ENCODE results near the gene SBF2. TPM values are rescaled to one million over a fixed set of nuclear protein-coding genes. Genes with fewer than 3 reads are reported as not detected.

Gene SBF2
- polyA plus RNA-seq, 1 experiment: 44.4 TPM

DNA sequence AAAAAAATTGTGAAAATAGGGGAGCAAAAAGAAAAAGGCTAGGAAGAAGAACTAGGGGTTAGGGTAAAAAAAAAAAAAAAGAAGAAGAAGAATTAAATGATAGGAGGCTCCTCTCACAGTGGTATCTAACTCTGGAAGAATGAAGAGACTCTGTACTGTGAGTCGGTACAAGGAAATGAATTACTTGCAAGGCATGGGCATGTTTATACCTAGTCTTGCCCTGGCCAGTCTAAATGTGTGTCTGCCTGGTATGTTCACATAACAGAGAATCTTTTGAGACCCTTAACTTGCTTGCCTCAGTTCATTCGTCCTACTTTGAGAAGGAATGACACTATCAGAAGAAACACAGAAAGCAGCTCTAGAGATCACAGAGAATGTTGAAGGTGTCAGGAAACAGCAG lies 470.6 kb downstream of the SBF2 start:
- TF ChIP-seq, protein P1, sequence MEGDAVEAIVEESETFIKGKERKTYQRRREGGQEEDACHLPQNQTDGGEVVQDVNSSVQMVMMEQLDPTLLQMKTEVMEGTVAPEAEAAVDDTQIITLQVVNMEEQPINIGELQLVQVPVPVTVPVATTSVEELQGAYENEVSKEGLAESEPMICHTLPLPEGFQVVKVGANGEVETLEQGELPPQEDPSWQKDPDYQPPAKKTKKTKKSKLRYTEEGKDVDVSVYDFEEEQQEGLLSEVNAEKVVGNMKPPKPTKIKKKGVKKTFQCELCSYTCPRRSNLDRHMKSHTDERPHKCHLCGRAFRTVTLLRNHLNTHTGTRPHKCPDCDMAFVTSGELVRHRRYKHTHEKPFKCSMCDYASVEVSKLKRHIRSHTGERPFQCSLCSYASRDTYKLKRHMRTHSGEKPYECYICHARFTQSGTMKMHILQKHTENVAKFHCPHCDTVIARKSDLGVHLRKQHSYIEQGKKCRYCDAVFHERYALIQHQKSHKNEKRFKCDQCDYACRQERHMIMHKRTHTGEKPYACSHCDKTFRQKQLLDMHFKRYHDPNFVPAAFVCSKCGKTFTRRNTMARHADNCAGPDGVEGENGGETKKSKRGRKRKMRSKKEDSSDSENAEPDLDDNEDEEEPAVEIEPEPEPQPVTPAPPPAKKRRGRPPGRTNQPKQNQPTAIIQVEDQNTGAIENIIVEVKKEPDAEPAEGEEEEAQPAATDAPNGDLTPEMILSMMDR (IDR thresholded peaks at IDR 0.05; ENCODE audit: low read depth, low read length): no peak
- Histone ChIP-seq H3K27ac (ENCODE audit: low read depth, low read length) (no peak overlapping the region), H3K9me3 (ENCODE audit: control insufficient read depth, insufficient read depth, low read length) (no peaks in the 10 kb centered on the region), H3K4me3 (ENCODE audit: low read depth, low read length) (no peak overlapping the region), H3K27me3 (ENCODE audit: control insufficient read depth, insufficient read depth, low read length) (no peaks in the 10 kb centered on the region)
- ChIA-PET POLR2A (interaction anchor here (0.7 kb wide), 1 partner anchor 9 kb away, joined by 3 read pairs; no protein-coding TSS in a partner anchor), CTCF (no interaction called here)
- DNase-seq (ENCODE audit: low read depth, low spot score): no peak

DNA sequence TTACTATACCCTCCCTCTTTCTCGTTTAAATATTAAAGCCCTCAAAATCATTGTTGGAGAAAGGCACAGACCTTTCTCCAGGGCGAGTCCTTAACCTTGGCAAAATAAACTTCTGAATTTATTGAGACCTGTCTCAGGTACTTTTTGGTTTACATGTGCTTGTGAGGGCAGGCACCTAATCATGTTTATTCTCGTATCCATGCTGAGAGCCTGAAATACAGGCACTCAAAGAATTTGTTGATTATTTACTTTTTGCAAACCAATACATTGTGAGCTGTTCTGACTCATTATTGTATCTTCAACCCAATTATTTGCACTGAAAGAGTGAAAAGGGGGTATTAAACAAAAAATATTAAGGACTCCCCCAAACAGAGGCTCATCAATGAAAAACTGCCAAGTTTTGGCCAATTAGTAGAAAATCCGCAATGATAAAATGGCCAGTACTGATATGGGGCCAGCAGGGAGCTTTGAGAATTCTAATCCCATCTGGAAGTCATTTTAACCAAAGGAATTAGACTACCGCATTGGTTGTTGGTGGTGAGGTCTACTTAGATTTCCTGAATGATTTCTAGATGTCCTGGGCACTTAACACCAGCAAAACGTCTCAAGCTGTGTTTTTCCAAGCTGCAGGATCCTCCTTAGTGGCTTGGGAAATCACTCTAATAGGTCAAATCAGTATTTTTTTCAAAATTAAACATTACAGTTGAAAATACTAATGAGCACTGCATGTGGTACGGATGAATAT lies 472.8 kb downstream of the SBF2 start:
- H3K9me3 ChIP-seq (ENCODE audit: control insufficient read depth, insufficient read depth, low read length): no peaks in the 10 kb centered on the region
- H3K4me3 ChIP-seq (ENCODE audit: low read depth, low read length): no peak overlapping the region
- ChIA-PET POLR2A (no interaction called here), CTCF (interaction anchor here (0.7 kb wide), 1 partner anchor 482 kb away, joined by 3 read pairs; no protein-coding TSS in a partner anchor)
- H3K27ac ChIP-seq (ENCODE audit: low read depth, low read length): no peak overlapping the region
- no peak for DNase-seq (ENCODE audit: low read depth, low spot score)
- TF ChIP-seq, protein P1 (IDR thresholded peaks at IDR 0.05; ENCODE audit: low read depth, low read length): no peak
- no peaks in the 10 kb centered on the region for H3K27me3 ChIP-seq (ENCODE audit: control insufficient read depth, insufficient read depth, low read length)

DNA sequence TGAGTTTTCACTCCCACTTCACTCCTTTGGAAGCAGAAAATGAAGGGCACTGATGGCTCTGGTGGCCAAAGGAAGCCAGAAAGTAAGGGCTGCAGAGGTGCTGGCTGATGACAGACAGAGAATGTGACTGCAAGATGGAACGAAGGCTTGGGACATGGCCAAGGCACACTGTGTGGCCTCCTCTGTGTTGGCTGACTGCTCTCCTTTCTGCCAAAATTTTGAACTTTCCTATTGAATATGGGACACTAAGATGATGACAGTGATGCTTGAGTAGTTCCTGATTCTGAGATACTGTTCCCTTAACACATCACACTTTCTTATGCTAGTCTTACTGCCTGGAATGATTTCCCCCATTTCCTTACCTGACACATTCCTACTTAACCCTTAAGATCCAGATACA lies 473.8 kb downstream of the SBF2 start:
- ChIA-PET POLR2A (no interaction called here), CTCF (interaction anchor here (1.2 kb wide), 1 partner anchor 153 kb away, joined by 3 read pairs; no protein-coding TSS in a partner anchor)
- TF ChIP-seq, protein P1 (IDR thresholded peaks at IDR 0.05; ENCODE audit: low read depth, low read length): no peak
- Histone ChIP-seq H3K27me3 (ENCODE audit: control insufficient read depth, insufficient read depth, low read length) (no peaks in the 10 kb centered on the region), H3K9me3 (ENCODE audit: control insufficient read depth, insufficient read depth, low read length) (no peaks in the 10 kb centered on the region), H3K27ac (ENCODE audit: low read depth, low read length) (no peak overlapping the region), H3K4me3 (ENCODE audit: low read depth, low read length) (no peak overlapping the region)
- no peak for DNase-seq (ENCODE audit: low read depth, low spot score)

DNA sequence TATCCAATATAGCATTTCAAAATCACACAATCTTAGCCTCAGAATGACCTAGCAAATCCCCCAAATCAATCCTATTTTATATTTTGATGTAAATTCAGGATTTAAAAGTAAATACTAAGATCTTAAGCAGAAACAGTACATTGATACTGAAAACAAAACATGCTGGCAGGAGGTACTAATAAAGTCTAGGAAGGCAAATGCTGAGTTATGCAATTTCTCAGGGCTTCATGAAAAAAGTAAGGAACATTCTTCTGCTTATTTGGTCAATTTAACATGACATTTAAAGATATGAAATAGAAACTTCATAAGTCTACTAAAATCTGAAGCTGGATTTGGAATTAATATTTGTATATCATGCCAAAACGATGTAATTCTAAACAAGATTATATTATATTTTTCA lies 476.8 kb downstream of the SBF2 start:
- Histone ChIP-seq H3K27ac (ENCODE audit: low read depth, low read length) (no peak overlapping the region), H3K4me3 (ENCODE audit: low read depth, low read length) (no peak overlapping the region), H3K9me3 (ENCODE audit: control insufficient read depth, insufficient read depth, low read length) (no peaks in the 10 kb centered on the region), H3K27me3 (ENCODE audit: control insufficient read depth, insufficient read depth, low read length) (no peaks in the 10 kb centered on the region)
- CTCF ChIA-PET: no interaction called here
- no peak for DNase-seq (ENCODE audit: low read depth, low spot score)
- POLR2A ChIA-PET: no interaction called here
- TF ChIP-seq, protein P1 (IDR thresholded peaks at IDR 0.05; ENCODE audit: low read depth, low read length): no peak

DNA sequence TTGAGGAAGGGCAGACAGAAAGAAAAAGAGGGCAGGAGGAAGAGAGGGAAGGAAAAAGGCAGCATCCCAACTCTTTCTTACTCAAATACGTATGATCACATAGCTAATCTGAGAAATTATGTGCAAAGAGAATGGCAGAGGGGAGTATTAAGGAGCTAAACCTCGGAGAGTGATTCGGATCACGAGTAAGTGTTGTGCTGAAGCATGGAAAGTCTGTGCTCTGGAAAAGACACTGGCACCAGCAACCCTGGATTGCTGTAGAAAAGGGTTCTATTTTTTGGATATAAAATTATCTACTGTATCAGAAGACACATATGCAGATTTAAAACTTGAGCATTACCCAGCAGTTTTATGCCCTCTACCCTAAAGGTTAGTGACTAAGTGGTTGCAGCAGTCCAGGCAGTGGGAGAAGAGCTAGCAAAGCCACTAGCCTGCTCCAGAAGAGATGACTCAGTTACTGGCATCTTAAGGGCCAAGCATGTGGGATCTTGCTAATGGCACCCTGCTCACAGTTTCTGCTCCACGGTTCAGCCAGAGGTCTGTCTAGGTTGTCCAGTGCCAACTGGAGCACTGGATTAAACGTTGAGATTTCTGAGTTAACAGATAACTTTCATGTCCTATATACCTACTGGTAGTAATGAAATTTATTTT lies 478.4 kb downstream of the SBF2 start:
- DNase-seq (ENCODE audit: low read depth, low spot score): peak; percentile 29
- TF ChIP-seq, protein P1 (IDR thresholded peaks at IDR 0.05; ENCODE audit: low read depth, low read length): no peak
- ChIA-PET POLR2A (interaction anchor here (0.6 kb wide), 1 partner anchor 472 kb away, joined by 4 read pairs; no protein-coding TSS in a partner anchor), CTCF (interaction anchor here (0.6 kb wide), 2 partner anchors 57 to 488 kb away, joined by 3 to 7 read pairs; no protein-coding TSS in a partner anchor)
- Histone ChIP-seq H3K4me3 (ENCODE audit: low read depth, low read length) (no peak overlapping the region), H3K9me3 (ENCODE audit: control insufficient read depth, insufficient read depth, low read length) (no peaks in the 10 kb centered on the region), H3K27me3 (ENCODE audit: control insufficient read depth, insufficient read depth, low read length) (no peaks in the 10 kb centered on the region), H3K27ac (ENCODE audit: low read depth, low read length) (no peak overlapping the region)

Data from AG04450 (cell line).